Anterior cingulate cortex (tissue), 58 donors: ENCODE measurements around the gene IFIT1B.
"Not testable (repeated sequence)": the region's sequence is repeated elsewhere in the genome, so short reads cannot be mapped to it uniquely, and the experiment has no call there.

Source experiments
- DNase-seq, 58 donors: peaks; one replicate each; lab custom pipeline; 2025; lab: John Stamatoyannopoulos, UW

Gene IFIT1B

DNA sequence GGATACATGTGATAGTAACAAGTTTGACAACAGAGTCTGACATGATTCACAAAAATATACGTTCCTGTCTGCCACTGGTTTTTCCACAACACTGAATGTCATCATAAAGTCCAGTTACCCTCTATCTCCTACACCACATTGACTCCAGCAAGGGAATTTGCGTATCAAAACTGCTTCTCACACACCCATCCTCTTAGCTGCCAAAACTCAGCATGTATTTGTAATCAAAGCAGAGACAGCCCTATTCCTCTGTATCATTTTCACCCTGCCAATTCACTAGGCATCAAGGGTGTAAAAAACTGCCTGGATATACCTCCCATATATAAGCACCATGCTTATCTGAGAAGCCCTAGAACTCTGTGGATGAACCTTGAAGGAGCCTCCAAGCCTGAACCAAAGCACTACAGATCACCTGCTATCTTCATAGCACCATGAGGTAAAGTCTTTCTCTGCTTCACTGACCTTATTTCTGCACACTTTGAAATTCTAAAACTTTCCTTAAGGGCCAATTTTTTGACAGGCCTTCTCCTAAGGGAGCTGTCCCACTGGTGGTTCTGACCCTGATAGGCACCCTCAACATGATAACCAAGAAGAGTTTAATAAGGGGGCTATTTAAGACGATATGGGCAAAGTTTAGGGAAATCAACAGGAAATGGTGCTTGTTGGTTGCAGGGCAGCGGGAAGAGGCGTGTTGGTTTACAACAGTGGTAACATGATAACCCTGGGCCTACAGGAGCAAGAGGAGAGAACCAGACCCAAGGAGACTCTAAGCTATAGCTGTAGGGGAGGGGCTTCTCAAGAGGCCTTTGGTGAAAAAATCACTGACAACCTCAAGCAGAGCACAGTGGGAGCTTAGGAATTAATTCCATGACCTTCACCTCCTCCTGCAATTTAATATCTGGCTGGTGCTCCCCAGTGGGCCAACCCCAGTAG lies at the start of gene IFIT1B:
TSS of gene IFIT1B (plus strand) at position 352 of the 933 bp plus-strand sequence. CDS start at position 432, 80 bp downstream.
- no peak for DNase-seq

- DNase-seq = no peak
Observed at GRCh38 chr10:89329151-89329550, 48.7 kb upstream of the IFIT1B start.

DNA sequence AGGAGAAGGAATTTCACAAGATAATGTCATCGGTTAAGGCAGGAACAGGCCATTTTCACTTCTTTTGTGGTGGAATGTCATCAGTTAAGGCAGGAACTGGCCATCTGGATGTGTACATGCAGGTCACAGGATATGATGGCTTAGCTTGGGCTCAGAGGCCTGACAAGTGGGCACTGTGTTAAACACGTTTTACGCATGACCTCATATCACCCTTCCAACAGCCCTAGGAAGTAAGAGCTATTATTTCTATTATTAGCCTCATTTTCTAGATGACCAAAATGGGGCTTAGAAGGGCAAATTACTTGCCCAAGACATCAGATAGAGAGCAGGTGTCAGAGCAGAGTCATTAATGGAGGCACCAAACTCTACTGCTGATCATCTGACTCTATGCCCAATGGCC lies 47.8 kb upstream of the IFIT1B start:
- DNase-seq = not testable (repeated sequence)

DNA sequence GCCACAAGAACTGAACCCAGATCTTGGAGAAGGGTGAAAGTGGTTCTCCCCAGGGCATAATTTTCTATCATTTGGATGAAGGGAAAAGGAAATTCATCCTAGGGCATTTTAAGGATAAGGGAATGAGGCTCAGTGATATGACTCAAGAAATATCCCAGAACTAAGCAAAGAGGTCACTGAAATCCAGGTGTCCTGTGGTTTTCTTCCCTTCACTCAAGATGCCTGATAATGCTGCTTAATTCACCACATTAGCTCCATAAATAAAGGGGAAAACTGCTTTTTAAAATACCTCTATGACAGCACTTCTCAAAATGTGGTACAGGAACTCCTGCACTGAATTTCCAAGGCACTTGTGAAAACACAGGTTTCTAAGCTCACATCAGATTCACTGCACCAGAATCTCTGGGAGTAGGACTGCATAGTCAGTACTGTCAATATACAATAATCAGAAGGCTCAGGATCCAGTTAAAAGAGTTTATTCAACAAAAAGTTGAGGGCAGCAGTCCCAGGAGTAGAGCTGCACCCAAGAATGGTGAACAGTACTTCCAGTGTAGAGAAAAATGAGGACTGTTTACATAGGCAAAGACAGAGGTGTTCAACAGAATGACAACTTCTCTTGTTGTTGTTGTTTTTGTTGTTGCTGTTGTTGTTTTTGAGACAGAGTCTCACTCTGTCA lies 47.2 kb upstream of the IFIT1B start:
- no peak for DNase-seq

GRCh38 chr10:89331487-89332122 lies 46.3 kb upstream of the IFIT1B start:
- DNase-seq = not testable (repeated sequence)

DNA sequence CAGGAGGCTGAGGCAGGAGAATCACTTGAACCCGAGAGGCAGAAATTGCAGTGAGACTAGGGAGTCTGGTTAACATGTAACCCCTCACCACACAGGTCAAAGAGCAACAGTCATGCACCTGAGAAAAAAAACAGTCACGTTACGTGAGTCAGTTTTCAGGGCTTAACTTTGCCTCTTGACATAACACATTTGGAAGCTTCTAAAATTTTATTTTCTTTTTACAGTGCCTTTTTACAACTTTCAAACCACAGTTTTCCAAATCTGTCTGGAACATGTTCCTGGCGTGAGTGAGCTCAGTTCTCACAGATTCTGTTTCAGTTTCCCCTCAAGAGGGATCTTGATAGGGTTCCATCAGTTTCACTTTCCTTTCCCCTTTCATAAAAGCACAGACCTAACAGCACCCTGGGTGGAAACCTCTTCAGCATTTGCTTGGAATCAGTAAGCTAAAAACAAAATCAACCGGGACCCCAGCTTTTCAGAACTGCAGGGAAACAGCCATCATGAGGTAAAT lies 45.7 kb upstream of the IFIT1B start:
- DNase-seq = peak in 5 of 58 donors; percentile 18 to 75 (median 34)

GRCh38 chr10:89335226-89335625 lies 42.6 kb upstream of the IFIT1B start:
- DNase-seq = no peak

- DNase-seq = no peak
Observed at GRCh38 chr10:89336241-89336640, 41.6 kb upstream of the IFIT1B start.

- peak in 1 of 58 donors; percentile 11 for DNase-seq
Observed at GRCh38 chr10:89337484-89337883, 40.4 kb upstream of the IFIT1B start.

DNA sequence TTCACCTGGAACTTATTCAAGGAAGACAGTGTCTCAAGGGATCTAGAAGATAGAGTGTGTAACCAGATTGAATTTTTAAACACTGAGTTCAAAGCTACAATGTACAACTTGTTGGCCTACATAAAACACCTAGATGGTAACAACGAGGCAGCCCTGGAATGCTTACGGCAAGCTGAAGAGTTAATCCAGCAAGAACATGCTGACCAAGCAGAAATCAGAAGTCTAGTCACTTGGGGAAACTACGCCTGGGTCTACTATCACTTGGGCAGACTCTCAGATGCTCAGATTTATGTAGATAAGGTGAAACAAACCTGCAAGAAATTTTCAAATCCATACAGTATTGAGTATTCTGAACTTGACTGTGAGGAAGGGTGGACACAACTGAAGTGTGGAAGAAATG lies 39.1 kb upstream of the IFIT1B start:
- no peak for DNase-seq

DNA sequence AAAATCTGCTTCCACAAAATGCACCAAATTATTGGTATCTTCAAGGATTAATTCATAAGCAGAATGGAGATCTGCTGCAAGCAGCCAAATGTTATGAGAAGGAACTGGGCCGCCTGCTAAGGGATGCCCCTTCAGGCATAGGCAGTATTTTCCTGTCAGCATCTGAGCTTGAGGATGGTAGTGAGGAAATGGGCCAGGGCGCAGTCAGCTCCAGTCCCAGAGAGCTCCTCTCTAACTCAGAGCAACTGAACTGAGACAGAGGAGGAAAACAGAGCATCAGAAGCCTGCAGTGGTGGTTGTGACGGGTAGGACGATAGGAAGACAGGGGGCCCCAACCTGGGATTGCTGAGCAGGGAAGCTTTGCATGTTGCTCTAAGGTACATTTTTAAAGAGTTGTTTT lies 38.0 kb upstream of the IFIT1B start:
- no peak for DNase-seq

DNA sequence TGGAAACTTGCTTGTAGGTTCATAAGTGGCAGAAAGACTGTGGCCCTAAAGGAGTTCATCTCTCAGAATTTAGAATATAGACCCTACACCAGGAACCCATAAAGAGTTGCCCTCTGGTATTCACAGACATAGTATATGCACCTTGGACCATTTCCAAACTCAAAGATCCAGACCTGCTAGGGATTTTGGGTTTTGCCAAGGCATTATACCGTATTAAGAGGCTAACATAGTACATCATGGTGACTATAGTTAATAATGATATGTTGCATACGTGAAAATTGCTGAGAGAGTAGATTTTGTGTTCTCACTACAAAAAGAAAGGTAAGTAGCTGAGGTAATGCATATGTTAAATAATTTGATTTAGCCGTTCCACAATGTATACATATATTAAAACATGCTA lies 36.2 kb upstream of the IFIT1B start:
- no peak for DNase-seq

GRCh38 chr10:89342206-89342958 lies 35.5 kb upstream of the IFIT1B start:
- peak in 56 of 58 donors; percentile 20 to 96 (median 81) for DNase-seq

- no peak for DNase-seq
Observed at GRCh38 chr10:89343089-89343767, 34.6 kb upstream of the IFIT1B start.

DNA sequence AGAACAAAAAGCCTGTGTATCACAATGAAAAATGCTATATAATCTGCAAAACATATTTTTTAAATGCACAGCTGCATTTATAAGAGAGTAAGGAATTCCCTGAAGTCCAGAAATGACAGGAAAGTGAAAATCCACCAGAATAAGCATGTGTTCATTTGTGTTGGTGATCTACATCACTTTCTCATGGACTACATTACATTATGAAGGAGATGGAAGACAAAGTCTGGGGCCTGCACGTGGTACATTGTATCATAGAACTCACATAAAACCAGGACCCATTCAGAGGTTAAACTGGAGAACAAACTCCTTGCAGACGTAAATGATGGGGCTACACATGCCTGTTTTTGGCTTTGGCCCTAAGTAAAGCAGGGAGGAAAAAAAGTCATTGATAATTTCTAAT lies 33.7 kb upstream of the IFIT1B start:
- DNase-seq = no peak

DNA sequence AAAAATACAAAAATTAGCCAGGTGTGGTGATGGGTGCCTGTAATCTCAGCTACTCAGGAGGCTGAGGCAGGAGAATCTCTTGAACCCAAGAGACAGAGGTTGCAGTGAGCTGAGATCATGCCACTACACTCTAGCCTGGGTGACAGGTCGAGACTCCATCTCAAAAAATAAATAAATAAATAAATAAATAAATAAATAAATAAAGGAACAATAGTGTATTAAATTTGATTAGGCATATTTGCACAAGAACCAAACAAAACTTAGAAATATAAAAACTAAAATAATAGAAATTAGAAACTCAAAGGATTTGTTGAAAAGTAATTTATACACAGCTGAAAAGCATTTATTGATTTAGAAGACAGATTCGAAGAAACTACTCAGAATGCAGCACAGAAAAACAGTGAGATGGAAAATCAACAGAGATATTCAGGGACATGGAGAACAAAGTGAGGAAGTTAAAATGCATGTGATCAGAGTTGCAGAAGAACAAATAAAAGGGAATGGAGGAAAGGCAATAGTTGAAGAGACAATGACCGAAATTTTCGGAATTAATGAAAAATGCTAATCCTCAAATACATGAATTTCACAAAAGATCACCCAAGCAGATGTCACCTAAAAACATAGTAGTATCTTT lies 32.4 kb upstream of the IFIT1B start:
- no peak for DNase-seq

GRCh38 chr10:89346405-89347254 lies 31.2 kb upstream of the IFIT1B start:
- DNase-seq = no peak
